Immature natural killer cell (primary cell): Measurements from ENCODE around the gene TMEM239. TPM values are rescaled to one million over a fixed set of nuclear protein-coding genes. Genes with fewer than 3 reads are reported as not detected.
A peak's percentile ranks its signal among the peaks of the same experiment; 100 is the strongest.
"Not testable (repeated sequence)": the region's sequence is repeated elsewhere in the genome, so short reads cannot be mapped to it uniquely, and the experiment has no call there.

ENCODE experiments used
- DNase-seq, 3 donors: peaks; one replicate each; pipeline ENCODE4 v3.0.0; 2022; ENCODE audit warnings: mixed read lengths in 1 of 3
- H3K27ac Mint-ChIP-seq, 6 donors: one replicate each; pipeline ENCODE4 v1.8.0; 2020; ENCODE audit warnings: mixed read lengths in 6 of 6, mild to moderate bottlenecking in 5 of 6, inconsistent platforms in 4 of 6, moderate library complexity in 3 of 6
- H3K27me3 Mint-ChIP-seq, 3 donors: one replicate each; pipeline ENCODE4 v1.8.0; 2020 to 2021; ENCODE audit warnings: low read depth in 3 of 3, mild to moderate bottlenecking in 3 of 3, mixed read lengths in 3 of 3, moderate library complexity in 3 of 3, inconsistent platforms in 1 of 3
- H3K36me3 Mint-ChIP-seq, 3 donors: one replicate each; pipeline ENCODE4 v1.8.0; 2020; ENCODE audit warnings: mixed read lengths in 3 of 3, inconsistent platforms in 2 of 3, mild to moderate bottlenecking in 2 of 3
- H3K4me1 Mint-ChIP-seq, 2 donors: one replicate each; pipeline ENCODE4 v1.8.0; 2020; ENCODE audit warnings: inconsistent platforms in 2 of 2, mild to moderate bottlenecking in 2 of 2, mixed read lengths in 2 of 2, moderate library complexity in 1 of 2
- H3K4me3 Mint-ChIP-seq, 5 donors: one replicate each; pipeline ENCODE4 v1.8.0; 2020; ENCODE audit warnings: mild to moderate bottlenecking in 5 of 5, mixed read lengths in 5 of 5, inconsistent platforms in 3 of 5, moderate library complexity in 3 of 5
- H3K9me3 Mint-ChIP-seq, 6 donors: one replicate each; pipeline ENCODE4 v1.8.0; 2020; ENCODE audit warnings: mild to moderate bottlenecking in 6 of 6, mixed read lengths in 6 of 6, inconsistent platforms in 4 of 6, moderate library complexity in 3 of 6
- polyA plus RNA-seq, 3 donors: library from polyadenylated mRNA; unstranded; fragments of 300-500 nt; fragmentation: Illumina TruSeq; gene quantifications; one replicate each; pipeline ENCODE4 v1.2.3, GENCODE V29; 2021

TMEM239 gene
- polyA plus RNA-seq, 3 donors from 2014 or later: not detected

DNA sequence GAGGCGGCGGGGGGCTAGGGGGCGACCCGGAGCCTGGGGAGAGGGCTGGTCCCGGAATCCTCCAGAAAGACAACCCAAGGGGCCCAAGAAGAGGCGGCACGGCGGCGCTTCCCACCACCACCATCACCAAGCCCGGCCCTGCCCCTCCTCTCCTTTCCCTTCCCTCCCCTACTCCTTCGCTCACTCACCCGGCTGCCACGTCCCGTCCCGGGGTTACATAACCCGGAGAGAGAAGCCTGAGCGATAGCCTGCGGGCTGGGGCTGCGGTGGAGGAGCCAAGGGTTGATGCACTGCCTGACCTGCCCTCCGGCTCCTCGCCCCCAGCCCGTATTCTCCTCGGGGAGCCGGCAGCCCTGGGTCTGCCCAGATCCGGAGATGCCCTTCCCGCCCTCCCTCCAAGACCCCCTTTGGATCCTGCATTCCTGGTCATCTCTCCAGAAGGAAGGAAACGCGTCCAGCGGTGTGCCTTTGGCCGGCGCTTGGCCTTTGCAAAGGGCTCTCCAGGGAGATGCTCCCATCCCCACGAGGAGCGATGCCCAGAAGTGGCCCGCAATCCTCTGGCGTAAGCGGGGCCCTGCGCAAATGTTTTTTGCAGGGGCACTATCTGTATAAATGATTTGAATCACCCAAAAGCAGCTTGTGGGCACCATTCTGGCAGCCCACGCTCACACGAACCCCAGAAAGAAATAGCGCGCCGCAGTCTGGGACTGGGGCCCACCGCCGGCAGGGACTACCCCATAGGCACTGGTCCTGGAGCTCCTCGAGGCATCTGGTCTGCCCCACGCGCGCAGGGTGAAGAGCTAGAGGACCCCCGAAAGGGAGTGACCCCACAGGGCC, 11.1 kb upstream of the TMEM239 start:
- Mint-ChIP-seq H3K36me3 (peaks cover 0 to 8% (median 0%) of the 10 kb centered on the region in 3 donors), H3K27ac (no peak overlapping the region), H3K4me1 (peaks cover 12 to 15% of the 10 kb centered on the region in 2 donors), H3K27me3 (peaks cover 21 to 29% (median 28%) of the 10 kb centered on the region in 3 donors), H3K9me3 (peaks cover 0 to under 1% (median 0%) of the 10 kb centered on the region in 6 donors), H3K4me3 (no peak overlapping the region)
- no peak for DNase-seq

DNA sequence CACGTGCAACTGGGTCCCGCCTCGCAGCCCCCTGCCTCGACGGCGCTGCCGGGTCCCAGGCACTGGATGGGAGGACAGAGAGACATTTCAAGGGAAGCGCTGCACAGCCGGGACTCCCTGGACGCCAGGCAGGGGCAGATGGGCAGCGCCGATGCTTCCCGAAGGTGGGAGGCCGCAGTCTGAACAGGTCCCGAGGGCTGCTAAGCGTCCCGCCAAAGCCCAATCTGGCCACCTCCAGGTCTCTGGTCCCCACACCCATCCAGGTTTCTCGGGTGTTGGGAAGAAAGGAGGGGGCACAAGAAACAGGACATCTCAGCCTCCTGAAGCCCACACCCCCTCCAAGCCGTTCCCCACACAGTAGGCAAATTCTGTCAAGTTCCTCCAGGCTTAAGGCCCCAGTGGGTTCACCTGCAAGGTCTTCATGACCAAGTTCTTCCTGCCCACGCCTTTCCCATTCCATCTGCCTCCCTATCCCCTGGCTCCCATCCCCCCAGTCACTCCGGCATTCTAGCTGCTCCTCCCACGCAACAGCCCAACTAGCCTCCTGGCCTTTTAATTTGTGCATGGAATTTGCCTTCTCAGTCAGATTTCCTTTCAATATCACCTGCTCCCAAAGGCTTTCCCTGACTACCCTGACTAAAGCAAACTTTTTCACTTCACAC, 10.3 kb upstream of the TMEM239 start:
- Mint-ChIP-seq H3K4me1 (peaks cover 8% of the 10 kb centered on the region in 2 donors), H3K9me3 (no peaks in the 10 kb centered on the region), H3K27me3 (peaks cover 20 to 26% (median 24%) of the 10 kb centered on the region in 3 donors), H3K27ac (no peak overlapping the region), H3K4me3 (peak overlapping the region in 1 of 5 donors; percentile 53), H3K36me3 (peaks cover 0 to 8% (median 0%) of the 10 kb centered on the region in 3 donors)
- DNase-seq: no peak

- peaks cover 18 to 25% (median 24%) of the 10 kb centered on the region in 3 donors for H3K27me3 Mint-ChIP-seq
- no peak overlapping the region for H3K27ac Mint-ChIP-seq
- DNase-seq: no peak
- H3K36me3 Mint-ChIP-seq: peaks cover 0 to 8% (median 0%) of the 10 kb centered on the region in 3 donors
- peak overlapping the region in 1 of 5 donors; percentile 53 for H3K4me3 Mint-ChIP-seq
- H3K4me1 Mint-ChIP-seq: peaks cover 3% of the 10 kb centered on the region in 2 donors
- H3K9me3 Mint-ChIP-seq: no peaks in the 10 kb centered on the region
Observed at GRCh38 chr20:2806351-2806701, 9.8 kb upstream of the TMEM239 start.

DNA sequence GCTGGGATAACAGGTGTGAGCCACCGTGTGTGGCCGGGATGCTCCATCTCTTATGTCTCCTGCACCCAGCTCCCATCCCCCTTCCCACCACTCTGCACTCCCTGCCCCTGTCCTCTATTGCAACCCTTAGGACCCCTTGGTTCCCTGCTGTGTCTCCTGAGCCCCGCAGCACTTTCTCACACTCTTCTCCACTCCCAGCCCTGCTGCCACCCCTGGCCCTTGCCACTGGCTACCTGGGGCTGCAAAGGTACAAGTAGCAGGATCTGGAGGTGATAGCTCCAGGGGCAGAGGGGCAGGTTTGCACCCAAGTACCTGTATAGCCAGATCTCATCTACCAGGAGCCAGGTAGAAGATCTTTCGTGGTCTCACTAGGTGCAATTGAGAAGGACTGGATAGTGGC, 9.1 kb upstream of the TMEM239 start:
- Mint-ChIP-seq H3K36me3 (peaks cover 2 to 8% (median 2%) of the 10 kb centered on the region in 3 donors), H3K27ac (no peak overlapping the region), H3K27me3 (peaks cover 18 to 26% (median 22%) of the 10 kb centered on the region in 3 donors), H3K4me1 (no peaks in the 10 kb centered on the region), H3K9me3 (peaks cover 0 to 2% (median under 1%) of the 10 kb centered on the region in 6 donors), H3K4me3 (no peak overlapping the region)
- DNase-seq: no peak

- H3K36me3 Mint-ChIP-seq, H3K9me3 Mint-ChIP-seq, H3K27ac Mint-ChIP-seq, H3K4me3 Mint-ChIP-seq, DNase-seq, H3K4me1 Mint-ChIP-seq: not testable (repeated sequence)
- H3K27me3 Mint-ChIP-seq: peaks cover 13 to 29% (median 21%) of the 10 kb centered on the region in 3 donors
Observed at GRCh38 chr20:2807929-2808328, 8.2 kb upstream of the TMEM239 start.

- H3K4me1 Mint-ChIP-seq: peaks cover 0 to 2% of the 10 kb centered on the region in 2 donors
- H3K27me3 Mint-ChIP-seq: peaks cover 7 to 22% (median 15%) of the 10 kb centered on the region in 3 donors
- H3K27ac Mint-ChIP-seq: no peak overlapping the region
- no peak overlapping the region for H3K4me3 Mint-ChIP-seq
- peaks cover 0 to 9% (median 3%) of the 10 kb centered on the region in 6 donors for H3K9me3 Mint-ChIP-seq
- no peak for DNase-seq
- H3K36me3 Mint-ChIP-seq: peaks cover 5 to 11% (median 10%) of the 10 kb centered on the region in 3 donors
Observed at GRCh38 chr20:2809690-2810089, 6.5 kb upstream of the TMEM239 start.

GRCh38 chr20:2812189-2812588, 4.0 kb upstream of the TMEM239 start:
- Mint-ChIP-seq H3K9me3 (peaks cover 0 to 9% (median 3%) of the 10 kb centered on the region in 6 donors), H3K27ac (no peak overlapping the region), H3K4me1 (peaks cover 0 to 4% of the 10 kb centered on the region in 2 donors), H3K4me3 (no peak overlapping the region), H3K36me3 (peaks cover 0 to 11% (median 10%) of the 10 kb centered on the region in 3 donors), H3K27me3 (peaks cover 4 to 16% (median 9%) of the 10 kb centered on the region in 3 donors)
- DNase-seq: no peak

DNA sequence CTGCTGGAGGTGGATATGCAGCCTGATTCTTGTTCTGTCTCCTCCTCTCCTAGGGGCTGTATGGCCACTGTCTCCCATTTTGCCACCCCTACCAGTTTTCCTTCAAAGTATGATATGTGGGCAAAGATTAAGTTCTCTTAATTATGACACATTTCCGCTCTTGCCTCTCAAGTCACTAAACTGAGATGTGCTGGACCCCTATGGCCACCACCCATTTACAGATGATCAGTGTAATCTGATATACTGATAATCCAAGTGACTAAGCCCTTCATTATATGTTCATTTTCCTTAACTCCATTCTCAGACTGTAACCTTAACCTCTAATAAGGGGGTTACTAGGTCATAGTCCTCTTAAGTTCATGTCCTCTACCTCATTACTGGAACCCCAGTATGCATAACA, 2.1 kb upstream of the TMEM239 start:
- Mint-ChIP-seq H3K27ac (no peak overlapping the region), H3K27me3 (peaks cover 2 to 11% (median 9%) of the 10 kb centered on the region in 3 donors), H3K4me1 (peaks cover 0 to 7% of the 10 kb centered on the region in 2 donors), H3K36me3 (peaks cover 0 to 11% (median 10%) of the 10 kb centered on the region in 3 donors), H3K4me3 (no peak overlapping the region), H3K9me3 (peaks cover 0 to 9% (median 3%) of the 10 kb centered on the region in 6 donors)
- DNase-seq: no peak

GRCh38 chr20:2814587-2815051, 1.5 kb upstream of the TMEM239 start, which contains the start of gene C20orf141:
Gene C20orf141 (plus strand): TSS chr20:2814987. CDS start chr20:2815185, 198 bp downstream.
- no peak for DNase-seq
- peaks cover 0 to 7% of the 10 kb centered on the region in 2 donors for H3K4me1 Mint-ChIP-seq
- peaks cover 0 to 9% (median 3%) of the 10 kb centered on the region in 6 donors for H3K9me3 Mint-ChIP-seq
- H3K36me3 Mint-ChIP-seq: peaks cover 0 to 11% (median 10%) of the 10 kb centered on the region in 3 donors
- H3K4me3 Mint-ChIP-seq: no peak within 1 kb of the TSS
- peaks cover 0 to 9% (median 9%) of the 10 kb centered on the region in 3 donors for H3K27me3 Mint-ChIP-seq
- H3K27ac Mint-ChIP-seq: no peak within 1 kb of the TSS

GRCh38 chr20:2815242-2815900, 793 bp upstream of the TMEM239 start:
- Mint-ChIP-seq H3K36me3 (peaks cover 0 to 11% (median 10%) of the 10 kb centered on the region in 3 donors), H3K9me3 (peaks cover 0 to 9% (median 3%) of the 10 kb centered on the region in 6 donors), H3K27me3 (peaks cover 2 to 11% (median 9%) of the 10 kb centered on the region in 3 donors), H3K27ac (no peak overlapping the region), H3K4me1 (peaks cover 7 to 14% of the 10 kb centered on the region in 2 donors), H3K4me3 (no peak overlapping the region)
- DNase-seq: no peak

DNA sequence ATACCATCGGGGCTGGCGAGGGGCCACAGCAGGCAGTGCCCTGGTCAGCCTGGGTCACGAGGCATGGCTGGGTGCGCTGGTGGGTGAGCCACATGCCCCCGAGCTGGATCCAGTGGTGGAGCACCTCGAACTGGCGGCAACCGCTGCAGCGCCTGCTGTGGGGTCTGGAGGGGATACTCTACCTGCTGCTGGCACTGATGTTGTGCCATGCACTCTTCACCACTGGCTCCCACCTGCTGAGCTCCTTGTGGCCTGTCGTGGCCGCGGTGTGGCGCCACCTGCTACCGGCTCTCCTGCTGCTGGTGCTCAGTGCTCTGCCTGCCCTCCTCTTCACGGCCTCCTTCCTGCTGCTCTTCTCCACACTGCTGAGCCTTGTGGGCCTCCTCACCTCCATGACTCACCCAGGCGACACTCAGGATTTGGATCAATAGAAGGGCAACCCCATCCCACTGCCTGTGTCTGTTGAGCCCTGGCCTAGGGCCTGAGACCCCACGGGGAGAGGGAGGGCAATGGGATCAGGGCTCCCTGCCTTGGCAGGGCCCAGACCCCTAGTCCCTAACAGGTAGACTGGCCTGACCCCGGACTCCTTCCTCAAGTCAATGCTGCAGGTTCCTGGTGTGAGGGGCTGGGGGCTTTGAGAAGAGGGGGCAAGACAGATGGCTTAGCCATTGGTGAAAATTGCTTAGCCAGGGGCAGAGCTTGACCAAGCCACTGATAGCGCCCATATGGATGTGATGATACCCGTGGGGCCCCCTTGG, 598 bp downstream of the TMEM239 start:
- Mint-ChIP-seq H3K27ac (peak overlapping the region in 1 of 6 donors; percentile 49), H3K4me3 (no peak overlapping the region), H3K36me3 (peaks cover 0 to 11% (median 10%) of the 10 kb centered on the region in 3 donors), H3K4me1 (peaks cover 12 to 22% of the 10 kb centered on the region in 2 donors), H3K27me3 (peaks cover 2 to 10% (median 7%) of the 10 kb centered on the region in 3 donors), H3K9me3 (peaks cover 0 to 9% (median 3%) of the 10 kb centered on the region in 6 donors)
- DNase-seq: peak in 1 of 3 donors; percentile 29

- H3K36me3 Mint-ChIP-seq: peaks cover 0 to 6% (median 4%) of the 10 kb centered on the region in 3 donors
- H3K9me3 Mint-ChIP-seq: peaks cover 0 to 4% (median 2%) of the 10 kb centered on the region in 6 donors
- H3K4me1 Mint-ChIP-seq: peaks cover 18 to 27% of the 10 kb centered on the region in 2 donors
- H3K27me3 Mint-ChIP-seq: peaks cover 2 to 10% (median 5%) of the 10 kb centered on the region in 3 donors
- no peak for DNase-seq
- no peak overlapping the region for H3K4me3 Mint-ChIP-seq
- H3K27ac Mint-ChIP-seq: peak overlapping the region in 1 of 6 donors; percentile 57
Observed at GRCh38 chr20:2817341-2817726, 1.2 kb downstream of the TMEM239 start.
